Measurements from ENCODE around the gene SLC25A23.
A peak's percentile ranks its signal among the peaks of the same experiment; 100 is the strongest.
"Not testable (repeated sequence)": the region's sequence is repeated elsewhere in the genome, so short reads cannot be mapped to it uniquely, and the experiment has no call there.

The SLC25A23 gene

GRCh38 chr19:6429419-6430221, 30.0 kb downstream of the SLC25A23 start:
- H3K4me3 ChIP-seq (ENCODE audit: low read depth, low read length): no peak overlapping the region
- TF ChIP-seq CTCF (IDR thresholded peaks at IDR 0.05; ENCODE audit: control insufficient read depth, extremely low read depth, insufficient read depth): no peak
- DNase-seq (ENCODE audit: low read depth): no peak

GRCh38 chr19:6428692-6429418, 30.7 kb downstream of the SLC25A23 start:
- not testable (repeated sequence) for H3K4me3 ChIP-seq (ENCODE audit: low read depth, low read length); DNase-seq (ENCODE audit: low read depth)

DNA sequence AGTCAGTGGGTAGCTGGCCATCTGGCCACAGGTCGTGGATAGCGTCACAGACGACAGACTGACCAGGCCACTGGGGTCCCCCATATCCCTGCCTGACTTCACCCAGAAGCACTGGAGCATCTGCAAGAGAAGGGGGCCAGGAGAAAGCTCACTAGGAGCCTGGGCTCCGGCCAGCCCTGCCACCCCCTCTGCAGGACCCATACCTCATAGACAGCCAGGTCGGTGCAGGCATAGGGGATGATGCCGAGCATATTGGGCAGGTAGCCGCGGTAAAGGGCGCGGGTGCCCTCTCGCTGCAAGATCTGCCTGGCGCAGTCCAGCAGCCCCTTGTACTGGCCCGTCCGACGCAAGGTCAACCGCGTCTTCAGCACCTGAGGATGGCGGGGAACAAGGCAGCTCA, 32.5 kb downstream of the SLC25A23 start:
- no peak for DNase-seq (ENCODE audit: low read depth)
- no peak overlapping the region for H3K4me3 ChIP-seq (ENCODE audit: low read depth, low read length)
- no peak for TF ChIP-seq CTCF (IDR thresholded peaks at IDR 0.05; ENCODE audit: control insufficient read depth, extremely low read depth, insufficient read depth)

- peak; percentile 25; the same call in 1 of the 2 replicates for TF ChIP-seq CTCF (IDR thresholded peaks at IDR 0.05; ENCODE audit: control insufficient read depth, extremely low read depth, insufficient read depth)
- H3K4me3 ChIP-seq (ENCODE audit: low read depth, low read length): peak overlapping the region; percentile 14; the same call in 1 of the 2 replicates
- no peak for DNase-seq (ENCODE audit: low read depth)
Measured at GRCh38 chr19:6425732-6426620, 33.6 kb downstream of the SLC25A23 start.

DNA sequence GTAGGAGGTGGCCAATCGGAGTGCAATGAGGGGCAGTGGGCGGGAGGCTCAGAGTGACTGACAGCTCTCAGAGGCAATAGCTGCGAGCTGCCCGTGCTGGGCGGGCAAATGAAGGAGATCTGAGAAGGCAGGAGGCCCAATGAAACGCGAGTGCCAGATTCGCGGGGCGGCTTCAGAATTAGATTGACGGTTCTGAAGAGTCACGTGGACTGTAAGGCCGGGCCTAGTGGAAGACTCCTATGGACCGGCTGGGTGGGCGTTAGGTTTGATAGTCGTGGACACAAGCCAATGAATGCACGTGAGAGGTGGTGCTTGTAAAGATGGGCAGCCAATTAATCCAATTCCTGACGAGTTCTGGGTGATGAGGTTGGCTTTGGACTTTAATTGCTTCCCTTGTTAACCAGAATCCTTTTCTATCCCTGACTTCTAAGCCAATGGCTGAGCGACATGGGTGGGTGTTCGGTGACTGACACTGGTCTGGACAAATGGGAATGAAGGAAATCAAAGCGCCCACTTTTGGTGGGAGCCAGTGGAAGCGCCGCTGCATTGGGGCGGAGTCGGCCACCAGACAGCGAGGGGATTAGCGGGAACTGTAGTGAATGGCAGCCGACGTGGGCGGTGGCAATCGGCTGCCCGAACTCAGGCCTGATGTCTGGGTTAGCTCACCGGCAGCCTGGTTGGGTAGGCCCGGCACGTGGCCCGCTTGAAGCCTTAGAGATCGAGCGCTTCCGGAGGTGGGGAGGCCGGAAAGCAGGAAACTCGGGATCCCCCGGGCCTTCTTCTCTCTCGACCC, 34.5 kb downstream of the SLC25A23 start:
- TF ChIP-seq CTCF (IDR thresholded peaks at IDR 0.05; ENCODE audit: control insufficient read depth, extremely low read depth, insufficient read depth): no peak
- H3K4me3 ChIP-seq (ENCODE audit: low read depth, low read length): peak overlapping the region; percentile 14; the same call in 1 of the 2 replicates
- peak; percentile 100 for DNase-seq (ENCODE audit: low read depth)

DNA sequence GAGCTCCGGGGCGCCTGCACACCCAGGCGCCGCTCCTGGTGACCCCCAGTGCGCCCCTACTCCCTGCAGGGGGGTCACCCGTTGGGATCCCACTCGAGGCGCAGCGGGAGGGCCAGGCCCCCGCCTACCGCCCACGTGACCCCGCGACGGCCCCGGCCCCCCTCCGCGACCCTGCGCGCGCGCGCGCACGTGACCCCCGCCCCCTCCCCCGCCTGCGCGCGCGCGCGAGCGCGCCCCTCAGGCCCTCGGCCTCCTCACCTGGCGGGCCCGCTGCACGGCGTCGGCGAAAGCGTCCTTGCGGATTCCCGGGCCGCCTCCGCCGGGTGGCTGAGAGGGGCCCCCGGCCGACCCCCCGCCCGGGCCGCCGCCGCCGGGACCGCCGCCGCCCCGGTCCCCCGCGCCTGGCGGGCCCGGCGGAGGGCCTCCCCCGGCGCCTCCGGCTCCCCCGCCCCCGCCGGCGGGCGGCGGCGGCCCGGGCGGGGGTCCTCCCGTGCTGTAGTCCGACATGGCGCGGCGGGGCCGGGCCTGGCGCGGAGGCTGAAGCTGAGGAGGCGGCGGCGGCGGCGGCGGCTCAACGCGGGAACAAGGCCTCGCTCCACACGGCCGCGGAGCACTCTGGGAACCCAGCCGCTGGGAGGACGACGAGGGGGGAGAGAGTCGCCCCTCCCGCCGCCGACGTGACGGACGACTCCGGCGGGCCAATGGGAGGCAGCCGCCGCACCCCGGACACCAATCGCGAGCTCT, 35.2 kb downstream of the SLC25A23 start, which contains the start of gene KHSRP:
Gene KHSRP (minus strand): TSS at position 617 of the 744 bp plus-strand sequence. CDS start 110 bp downstream, at position 507.
- no peak for DNase-seq (ENCODE audit: low read depth)
- peak within 1 kb of the TSS; percentile 99 for H3K4me3 ChIP-seq (ENCODE audit: low read depth, low read length)
- TF ChIP-seq CTCF (IDR thresholded peaks at IDR 0.05; ENCODE audit: control insufficient read depth, extremely low read depth, insufficient read depth): no peak
